Subcutaneous abdominal adipose tissue (tissue), 5 donors: ENCODE data around the gene ZNF562.
"Not testable (repeated sequence)": the region's sequence is repeated elsewhere in the genome, so short reads cannot be mapped to it uniquely, and the experiment has no call there.

Experiments
- H3K27ac ChIP-seq: one replicate; pipeline ENCODE4 v1.7.0; 2013; ENCODE audit warnings: low read depth, mild to moderate bottlenecking, inconsistent platforms, low read length, moderate library complexity
- H3K27me3 ChIP-seq, 5 donors: one replicate each; pipeline ENCODE4 v1.7.0; 2013; ENCODE audit warnings: low read length in 5 of 5, inconsistent platforms in 1 of 5; ENCODE audit not compliant: control insufficient read depth in 5 of 5, insufficient read depth in 4 of 5
- H3K36me3 ChIP-seq, 5 donors: one replicate each; pipeline ENCODE4 v1.7.0; 2013; ENCODE audit warnings: low read length in 5 of 5; ENCODE audit not compliant: control insufficient read depth in 5 of 5, insufficient read depth in 5 of 5
- H3K4me1 ChIP-seq, 5 donors: one replicate each; pipeline ENCODE4 v1.7.0; 2013; ENCODE audit warnings: low read length in 5 of 5, mild to moderate bottlenecking in 3 of 5, moderate library complexity in 1 of 5; ENCODE audit not compliant: control insufficient read depth in 5 of 5, insufficient read depth in 5 of 5
- H3K4me3 ChIP-seq, 5 donors: one replicate each; pipeline ENCODE4 v1.7.0; 2013; ENCODE audit warnings: low read length in 5 of 5, low read depth in 1 of 5
- H3K9ac ChIP-seq, 5 donors: one replicate each; pipeline ENCODE4 v1.7.0; 2013; ENCODE audit warnings: low read length in 5 of 5, mild to moderate bottlenecking in 4 of 5, moderate library complexity in 3 of 5
- H3K9me3 ChIP-seq, 5 donors: one replicate each; pipeline ENCODE4 v1.7.0; 2013; ENCODE audit warnings: low read length in 5 of 5; ENCODE audit not compliant: control insufficient read depth in 5 of 5
- donor health status: healthy.
- donor health status: healthy.
- donor health status: healthy.
- donor health status: healthy.
- donor health status: healthy.

The ZNF562 gene

DNA sequence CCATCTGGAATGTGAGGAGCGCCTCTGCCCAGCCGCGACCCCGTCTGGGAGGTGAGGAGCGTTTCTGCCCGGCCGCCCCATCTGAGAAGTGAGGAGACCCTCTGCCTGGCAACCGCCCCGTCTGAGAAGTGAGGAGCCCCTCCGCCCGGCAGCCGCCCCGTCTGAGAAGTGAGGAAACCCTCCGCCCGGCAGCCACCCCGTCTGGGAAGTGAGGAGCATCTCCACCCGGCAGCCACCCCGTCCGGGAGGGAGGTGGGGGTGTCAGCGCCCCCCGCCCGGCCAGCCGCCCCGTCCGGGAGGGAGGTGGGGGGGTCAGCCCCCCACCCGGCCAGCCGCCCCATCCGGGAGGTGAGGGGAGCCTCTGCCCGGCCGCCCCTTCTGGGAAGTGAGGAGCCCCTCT, 5.1 kb upstream of the ZNF562 start:
- not testable (repeated sequence) for H3K27me3 ChIP-seq, H3K27ac ChIP-seq, H3K9ac ChIP-seq, H3K9me3 ChIP-seq, H3K4me1 ChIP-seq, H3K36me3 ChIP-seq, H3K4me3 ChIP-seq

DNA sequence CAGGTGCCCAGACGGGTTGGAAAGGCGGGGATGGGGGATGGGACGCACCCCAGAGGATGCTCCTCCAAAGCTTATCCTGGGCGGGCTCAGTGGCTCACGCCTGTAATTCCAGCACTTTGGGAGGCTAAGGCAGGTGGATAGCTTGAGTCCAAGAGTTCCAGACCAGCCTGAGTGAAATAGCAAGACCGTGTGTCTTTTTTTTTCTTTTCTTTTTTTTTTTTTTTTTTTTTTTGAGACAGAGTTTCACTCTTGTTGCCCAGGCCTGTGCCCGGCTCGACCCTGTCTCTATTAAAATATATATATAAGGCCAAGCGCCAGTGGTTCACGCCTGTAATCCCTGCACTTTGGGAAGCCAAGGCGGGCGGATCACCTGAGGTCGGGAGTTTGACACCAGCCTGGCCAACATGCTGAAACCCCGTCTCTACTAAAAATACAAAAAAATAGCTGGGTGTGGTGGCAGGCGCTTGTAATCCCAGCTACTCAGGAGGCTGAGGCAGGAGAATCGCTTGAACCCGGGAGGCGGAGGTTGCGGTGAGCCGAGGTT, 530 bp upstream of the ZNF562 start:
- Histone ChIP-seq H3K4me3 (peak overlapping the region; percentile 75 to 94 (median 91)), H3K4me1 (peaks cover 0 to 10% (median 4%) of the 10 kb centered on the region in 5 donors), H3K9ac (peak overlapping the region in 4 of 5 donors; percentile 86 to 94 (median 92)), H3K27ac (peak overlapping the region; percentile 91), H3K9me3 (peaks cover 0 to 22% (median 9%) of the 10 kb centered on the region in 5 donors)
- H3K36me3 ChIP-seq, H3K27me3 ChIP-seq: not testable (repeated sequence)

DNA sequence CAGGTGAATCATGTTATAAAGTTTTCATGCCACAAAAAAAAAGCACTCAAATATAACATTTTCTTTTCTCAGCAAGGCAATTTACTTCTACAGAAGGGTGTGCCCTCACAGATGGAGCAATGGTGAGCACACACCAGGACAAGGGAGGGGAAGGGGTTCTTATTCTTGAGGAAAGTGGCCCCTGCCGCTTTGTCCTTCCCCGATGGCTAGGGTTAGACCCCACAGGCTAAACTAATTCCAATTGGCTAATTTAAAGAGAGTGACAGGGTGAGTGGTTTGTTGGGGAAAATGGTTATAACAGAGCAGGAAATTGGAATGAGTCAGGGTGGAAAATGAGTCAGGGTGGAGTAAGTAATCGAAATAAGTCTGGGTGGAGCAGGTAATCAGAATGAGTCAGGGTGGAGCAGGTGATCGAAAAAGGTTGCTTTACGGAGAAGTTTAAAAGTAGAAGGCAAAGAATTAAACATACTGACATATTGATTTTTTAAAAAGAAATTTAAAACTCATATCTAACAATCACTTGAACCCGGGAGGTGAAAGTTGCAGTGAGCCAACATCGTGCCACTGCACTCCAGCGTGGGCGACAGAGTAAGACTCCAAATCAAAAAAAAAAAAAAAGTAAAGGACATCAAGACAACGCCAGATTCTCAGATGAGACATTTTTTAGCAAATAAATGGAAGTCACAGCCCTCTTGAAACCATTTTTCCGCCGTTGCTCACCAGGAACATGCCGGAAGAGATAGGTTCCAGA, 813 bp downstream of the ZNF562 start:
- Histone ChIP-seq H3K4me1 (peaks cover 0 to 10% (median 4%) of the 10 kb centered on the region in 5 donors), H3K9ac (peak overlapping the region; percentile 84 to 94 (median 91)), H3K36me3 (peaks cover 2 to 10% (median 7%) of the 10 kb centered on the region in 5 donors), H3K9me3 (peaks cover 0 to 23% (median 11%) of the 10 kb centered on the region in 5 donors), H3K27ac (peak overlapping the region; percentile 91), H3K4me3 (peak overlapping the region; percentile 75 to 94 (median 91)), H3K27me3 (no peaks in the 10 kb centered on the region)

DNA sequence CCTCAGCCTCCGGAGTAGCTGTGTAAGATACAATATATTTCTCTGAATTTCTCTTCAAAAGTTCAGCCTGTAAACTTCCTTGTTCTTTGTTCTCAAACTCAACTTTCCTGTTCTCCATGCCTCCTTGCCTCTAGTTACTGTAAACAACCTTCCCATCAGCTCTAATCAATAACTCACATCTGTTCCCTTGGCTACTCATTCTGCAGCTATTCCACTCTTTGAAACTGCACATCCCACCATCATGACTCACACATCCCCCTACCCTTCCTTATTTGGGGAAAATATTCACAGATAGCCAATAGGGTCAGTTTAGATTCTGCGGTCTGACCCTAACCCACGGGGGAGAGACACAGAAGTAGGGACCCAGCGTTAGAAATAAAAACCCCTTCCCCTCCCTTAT, 2.0 kb downstream of the ZNF562 start:
- Histone ChIP-seq H3K36me3 (peaks cover 2 to 11% (median 7%) of the 10 kb centered on the region in 5 donors), H3K27me3 (no peaks in the 10 kb centered on the region), H3K4me1 (peaks cover 0 to 10% (median 4%) of the 10 kb centered on the region in 5 donors), H3K9ac (no peak overlapping the region), H3K4me3 (peak overlapping the region in 1 of 5 donors; percentile 7), H3K9me3 (peaks cover 4 to 32% (median 23%) of the 10 kb centered on the region in 5 donors), H3K27ac (no peak overlapping the region)

DNA sequence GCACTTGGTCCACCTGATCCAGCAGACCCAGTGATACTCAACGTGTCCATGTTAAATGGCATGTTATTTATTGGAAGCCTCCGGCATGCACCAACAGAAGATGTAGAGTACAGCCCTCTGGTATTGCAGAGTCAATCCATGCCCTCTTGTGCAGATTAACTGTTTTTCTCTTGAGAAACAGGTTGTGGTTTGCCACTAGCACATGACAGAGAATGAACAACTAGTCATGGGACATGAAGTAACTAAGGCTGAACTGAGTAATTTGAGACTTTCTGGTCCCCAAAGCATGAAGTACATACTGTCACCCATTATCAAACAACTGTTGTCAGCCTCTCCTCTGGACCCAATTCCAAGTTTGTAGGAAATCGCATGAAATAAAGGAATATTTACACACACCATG, 3.2 kb downstream of the ZNF562 start:
- H3K4me1 ChIP-seq = peaks cover 0 to 10% (median 4%) of the 10 kb centered on the region in 5 donors
- H3K4me3 ChIP-seq = no peak overlapping the region
- H3K9ac ChIP-seq = no peak overlapping the region
- peaks cover 4 to 38% (median 32%) of the 10 kb centered on the region in 5 donors for H3K9me3 ChIP-seq
- peaks cover 2 to 14% (median 7%) of the 10 kb centered on the region in 5 donors for H3K36me3 ChIP-seq
- H3K27me3 ChIP-seq = no peaks in the 10 kb centered on the region
- H3K27ac ChIP-seq = no peak overlapping the region

DNA sequence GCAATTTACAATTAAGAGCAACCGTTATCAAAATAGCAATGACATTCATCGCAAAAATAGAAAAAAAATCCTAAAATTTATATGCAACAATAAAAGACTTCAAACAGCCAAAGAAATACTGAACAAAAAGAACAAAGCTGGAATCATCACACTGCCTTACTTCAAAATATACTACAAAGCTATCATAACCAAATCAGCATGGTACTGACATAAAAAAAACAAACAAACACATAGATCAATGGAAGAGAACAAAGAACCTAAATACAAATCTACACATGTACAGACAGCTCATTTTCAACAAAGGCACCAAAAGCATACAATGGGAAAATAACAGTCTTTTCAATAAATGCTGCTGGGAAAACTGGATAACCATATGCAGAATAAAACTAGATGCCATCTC, 6.4 kb downstream of the ZNF562 start:
- Histone ChIP-seq H3K27me3 (no peaks in the 10 kb centered on the region), H3K27ac (no peak overlapping the region), H3K4me1 (no peaks in the 10 kb centered on the region), H3K9ac (no peak overlapping the region), H3K36me3 (peaks cover 3 to 14% (median 7%) of the 10 kb centered on the region in 5 donors), H3K4me3 (no peak overlapping the region), H3K9me3 (peaks cover 4 to 36% (median 28%) of the 10 kb centered on the region in 5 donors)

DNA sequence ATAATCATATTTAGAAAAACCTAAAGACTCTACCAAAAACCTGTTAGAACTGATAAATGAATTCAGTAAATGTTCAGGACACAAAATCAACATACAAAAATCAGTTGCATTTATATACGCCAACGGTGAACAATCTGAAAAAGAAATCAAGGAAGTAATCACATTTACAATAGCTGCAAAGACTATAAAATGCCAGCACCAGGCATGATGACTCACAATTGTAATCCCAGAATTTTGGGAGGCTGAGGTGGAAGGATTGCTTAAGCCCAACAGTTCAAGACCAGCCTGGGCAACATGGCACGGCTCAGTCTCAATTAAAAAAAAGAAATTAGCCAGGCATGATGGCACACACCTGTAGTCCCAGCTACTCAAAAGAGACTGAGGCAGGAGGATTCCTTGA, 7.0 kb downstream of the ZNF562 start:
- no peak overlapping the region for H3K9ac ChIP-seq
- peaks cover 3 to 14% (median 7%) of the 10 kb centered on the region in 5 donors for H3K36me3 ChIP-seq
- H3K4me3 ChIP-seq = no peak overlapping the region
- H3K27me3 ChIP-seq = no peaks in the 10 kb centered on the region
- H3K4me1 ChIP-seq = no peaks in the 10 kb centered on the region
- H3K27ac ChIP-seq = no peak overlapping the region
- H3K9me3 ChIP-seq = peaks cover 4 to 36% (median 23%) of the 10 kb centered on the region in 5 donors

DNA sequence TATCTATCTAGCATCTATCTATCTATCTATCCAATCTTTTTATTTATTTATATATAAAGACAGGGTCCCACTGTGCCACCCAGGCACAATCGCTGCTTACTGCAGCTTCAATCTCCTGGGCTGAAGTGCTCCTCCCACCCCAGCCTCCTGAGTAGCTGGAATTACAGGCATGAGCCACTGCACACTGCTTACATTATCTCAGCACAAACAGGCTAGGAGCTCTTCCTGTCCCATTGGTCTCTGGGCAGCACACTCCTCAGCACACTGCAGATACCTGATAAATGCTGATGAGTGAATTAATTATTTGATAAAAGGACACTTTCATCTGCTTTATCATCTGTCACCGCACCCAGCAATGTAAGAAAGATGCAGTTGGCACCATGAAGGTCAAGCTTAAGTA, 16.1 kb downstream of the ZNF562 start:
- Histone ChIP-seq H3K27me3 (no peaks in the 10 kb centered on the region), H3K27ac (no peak overlapping the region), H3K4me1 (peaks cover 0 to 4% (median 0%) of the 10 kb centered on the region in 5 donors), H3K9ac (no peak overlapping the region), H3K4me3 (no peak overlapping the region), H3K9me3 (peaks cover 0 to 7% (median 5%) of the 10 kb centered on the region in 5 donors), H3K36me3 (peaks cover 9 to 36% (median 34%) of the 10 kb centered on the region in 5 donors)

DNA sequence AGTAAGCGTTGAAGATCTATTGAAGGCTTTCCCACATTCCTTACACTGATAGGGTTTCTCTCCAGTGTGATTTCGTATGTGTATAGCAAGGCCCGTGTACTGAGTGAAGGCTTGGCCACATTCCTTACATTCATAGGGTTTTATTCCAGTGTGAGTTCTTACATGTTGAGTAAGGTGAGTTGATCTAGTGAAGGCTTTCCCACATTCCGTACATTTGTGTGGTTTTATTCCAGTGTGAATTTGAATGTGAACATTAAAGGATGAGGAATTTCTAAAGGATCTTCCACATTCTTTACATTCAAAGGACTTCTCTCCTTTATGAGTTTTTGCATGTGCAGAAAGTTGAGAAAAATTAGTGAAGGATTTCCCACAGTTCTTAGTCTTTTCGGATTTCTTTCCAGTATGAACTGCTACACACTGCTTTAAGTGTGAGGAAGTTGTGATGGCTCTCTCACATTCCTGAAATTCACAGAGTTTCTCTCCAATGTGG, 21.8 kb downstream of the ZNF562 start:
- H3K9me3 ChIP-seq = peaks cover 12 to 34% (median 25%) of the 10 kb centered on the region in 5 donors
- H3K36me3 ChIP-seq = peaks cover 23 to 64% (median 60%) of the 10 kb centered on the region in 5 donors
- H3K4me1 ChIP-seq, H3K27me3 ChIP-seq, H3K27ac ChIP-seq: not testable (repeated sequence)
- H3K9ac ChIP-seq = peak overlapping the region in 1 of 5 donors; percentile 28
- peak overlapping the region in 4 of 5 donors; percentile 7 to 51 (median 23) for H3K4me3 ChIP-seq

DNA sequence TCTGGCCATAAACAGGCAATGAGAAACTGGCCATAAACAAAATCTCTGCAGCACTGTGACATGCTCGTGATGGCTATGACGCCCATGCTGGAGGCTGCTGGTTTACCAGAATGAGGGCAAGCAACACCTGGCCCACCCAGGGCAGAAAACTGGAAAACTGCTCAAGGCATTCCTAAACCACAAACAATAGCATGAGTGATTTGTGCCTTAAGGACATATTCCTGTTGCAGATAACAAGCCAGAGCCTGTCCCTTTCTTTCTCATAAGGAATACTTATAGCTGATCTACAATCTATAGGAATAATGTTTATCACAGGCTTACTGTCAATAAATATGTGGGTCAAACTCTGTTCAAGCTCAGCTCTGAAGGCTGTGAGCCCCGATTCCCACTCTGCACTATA, 23.4 kb downstream of the ZNF562 start:
- Histone ChIP-seq H3K9me3 (peaks cover 12 to 34% (median 25%) of the 10 kb centered on the region in 5 donors), H3K36me3 (peaks cover 20 to 71% (median 58%) of the 10 kb centered on the region in 5 donors)
- H3K4me1 ChIP-seq, H3K9ac ChIP-seq, H3K27me3 ChIP-seq, H3K27ac ChIP-seq, H3K4me3 ChIP-seq: not testable (repeated sequence)
